Myocyte (in vitro differentiated cells): ENCODE measurements around the gene ADAM33. TPM values are rescaled to one million over a fixed set of nuclear protein-coding genes. Genes with fewer than 3 reads are reported as not detected.

Experiments used
- DNase-seq: peaks from one replicate; pipeline ENCODE4 v3.0.0-alpha.2; 2012; ENCODE audit warnings: low read depth
- total RNA-seq: library from RNA; depleted of rRNA; stranded (reverse); fragments of >200 nt; gene quantifications from 2 replicates; pipeline ENCODE4 v1.2.3, GENCODE V29; 2014

The ADAM33 gene
- total RNA-seq, 1 donor from 2014 or later = 0.72 TPM

DNA sequence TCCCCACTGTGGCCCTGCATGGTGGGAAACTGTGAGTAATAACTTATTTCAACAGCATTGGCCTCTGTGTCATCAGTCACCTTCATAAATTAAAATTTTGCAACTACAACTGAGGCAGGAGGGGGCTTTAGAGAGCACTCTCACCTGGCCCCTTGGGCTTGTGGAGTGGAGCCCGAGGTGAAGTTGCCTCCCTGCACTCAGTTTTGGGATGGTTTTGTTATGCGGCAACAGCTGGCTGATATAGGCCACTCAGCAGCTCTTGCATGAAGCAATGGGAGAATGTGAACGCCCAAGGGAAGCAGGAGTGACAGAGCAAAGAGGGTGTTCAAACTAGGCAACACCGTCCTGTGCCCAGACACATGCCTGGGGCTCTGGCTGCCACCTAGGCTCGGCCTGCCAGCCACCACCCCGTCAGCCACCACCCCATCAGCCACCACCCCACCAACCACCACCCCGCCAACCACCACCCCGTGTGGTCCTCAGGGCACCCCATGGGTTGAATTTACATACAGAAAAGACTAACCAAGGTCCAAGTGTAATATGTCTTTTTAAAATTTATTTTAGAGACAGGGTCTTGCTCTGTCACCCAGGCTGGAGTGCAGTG, 14.3 kb downstream of the ADAM33 start:
- DNase-seq = no peak

GRCh38 chr20:3663858-3664257, 18.0 kb downstream of the ADAM33 start:
- DNase-seq = no peak

DNA sequence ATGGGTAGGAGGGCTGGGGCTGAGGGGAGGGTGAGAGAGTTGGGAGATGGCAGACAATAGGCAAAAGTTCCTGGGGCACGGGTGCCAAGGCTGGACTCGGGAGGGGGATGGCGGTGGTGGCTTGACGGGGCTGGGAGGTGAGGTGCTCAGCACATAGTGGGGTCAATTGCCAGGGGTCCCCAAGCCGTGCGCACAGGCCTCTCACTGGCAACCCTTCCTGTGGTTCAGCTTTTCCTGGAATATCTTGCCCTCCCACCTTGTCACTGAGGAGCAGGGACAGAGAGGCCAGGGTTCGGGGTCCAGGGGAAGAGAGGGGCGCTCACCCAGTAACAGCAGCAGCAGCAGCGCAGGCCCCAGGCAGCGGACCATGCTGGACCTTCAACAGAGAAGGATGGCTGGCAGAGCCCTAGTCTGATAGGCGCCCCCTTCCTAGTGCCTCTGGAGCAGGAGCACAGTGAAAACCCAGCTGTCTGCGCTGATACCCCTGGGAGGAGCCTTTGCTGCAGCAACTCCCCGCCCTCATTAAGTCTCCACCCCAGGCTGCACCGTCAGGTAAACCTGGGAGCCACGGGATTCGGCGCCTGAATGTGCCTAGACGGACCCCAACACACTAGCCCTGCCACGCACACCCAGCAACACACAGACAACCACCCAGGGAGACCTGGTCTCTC, 18.6 kb downstream of the ADAM33 start, which contains the start of gene GFRA4:
Gene GFRA4 (minus strand): TSS at position 369 of the 671 bp plus-strand sequence. CDS start 0 bp downstream, at position 369.
- DNase-seq = no peak

DNA sequence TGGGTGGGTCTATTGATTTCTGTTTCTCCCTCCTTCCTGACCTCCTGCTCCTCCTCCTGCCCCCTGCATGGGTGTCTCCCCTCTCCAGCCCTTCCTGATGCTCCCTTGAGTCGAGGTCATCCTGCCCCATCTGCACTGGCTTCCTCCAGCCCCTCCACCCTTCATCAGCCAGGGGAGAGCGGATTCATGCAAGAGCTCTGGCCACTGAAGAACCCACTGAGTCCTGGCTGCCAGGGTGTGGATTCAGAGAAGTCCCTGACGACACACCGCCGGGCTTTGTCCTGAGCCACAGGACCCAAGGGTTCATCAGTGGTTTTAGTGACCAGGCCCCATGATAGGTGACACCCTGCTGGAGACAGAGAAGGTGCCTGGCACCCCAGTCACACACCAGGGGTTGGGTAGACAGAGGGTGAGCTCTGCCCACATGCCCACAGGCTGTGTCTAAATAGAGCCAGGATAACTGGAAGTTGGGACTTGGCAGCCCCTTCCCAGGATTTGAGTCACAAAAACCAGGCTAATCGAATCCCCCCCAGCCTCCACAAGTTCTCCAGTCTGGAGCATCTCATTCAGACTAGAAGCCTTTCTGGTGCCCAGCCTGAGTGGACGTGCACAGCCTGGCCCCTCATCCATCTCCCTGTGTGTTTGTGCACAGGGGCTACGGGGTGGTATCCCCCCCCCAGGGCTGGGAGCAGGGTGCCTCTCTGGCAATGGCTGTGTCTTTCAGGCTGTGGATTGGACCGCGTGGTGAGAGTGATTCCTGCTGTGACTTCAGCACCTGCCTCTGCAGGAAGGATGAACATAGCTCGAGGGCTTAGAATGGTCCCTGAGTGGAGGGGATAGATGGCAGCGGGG, 19.8 kb downstream of the ADAM33 start:
- no peak for DNase-seq

- DNase-seq = no peak
Observed at GRCh38 chr20:3661060-3661813, 20.6 kb downstream of the ADAM33 start.

DNA sequence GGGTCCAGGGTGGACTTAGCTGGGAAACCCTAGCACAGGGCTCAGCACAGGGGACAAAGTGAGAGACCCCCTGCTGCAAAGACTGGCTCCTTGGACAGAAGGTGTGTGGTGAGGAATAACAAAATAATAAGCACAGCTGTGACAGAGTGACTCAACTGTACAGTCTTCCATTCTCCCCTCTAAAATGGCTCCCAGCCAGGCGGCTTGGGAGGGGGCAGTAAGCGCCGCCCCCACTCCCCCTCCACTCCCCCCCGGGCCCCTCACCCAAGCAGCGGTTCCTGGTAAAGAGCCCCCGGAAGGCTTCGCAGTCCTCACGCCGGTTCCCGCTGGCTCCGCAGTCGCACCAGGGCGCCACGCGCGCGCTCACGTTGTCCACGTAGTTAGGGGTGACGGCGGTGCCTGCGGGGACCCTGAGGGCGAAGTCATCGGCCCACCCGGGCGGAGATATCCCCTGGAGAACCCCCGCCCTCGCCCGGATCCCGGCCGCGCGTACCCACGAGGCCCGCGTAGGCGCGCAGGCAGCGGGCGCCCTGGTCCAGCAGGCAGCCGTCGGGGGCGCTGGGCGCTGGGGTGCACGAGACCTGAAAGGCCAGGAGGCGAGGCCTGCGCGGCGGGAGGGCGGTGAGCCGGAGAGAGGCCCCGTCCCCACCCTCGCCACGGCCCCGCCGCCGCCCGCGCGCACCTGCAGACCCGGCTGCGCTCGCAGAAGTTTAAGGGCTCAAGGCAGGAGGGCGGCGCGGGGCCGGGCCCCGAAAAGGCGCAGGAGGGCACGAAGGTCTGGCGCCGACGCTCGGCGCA, 21.3 kb downstream of the ADAM33 start:
- DNase-seq = no peak

DNA sequence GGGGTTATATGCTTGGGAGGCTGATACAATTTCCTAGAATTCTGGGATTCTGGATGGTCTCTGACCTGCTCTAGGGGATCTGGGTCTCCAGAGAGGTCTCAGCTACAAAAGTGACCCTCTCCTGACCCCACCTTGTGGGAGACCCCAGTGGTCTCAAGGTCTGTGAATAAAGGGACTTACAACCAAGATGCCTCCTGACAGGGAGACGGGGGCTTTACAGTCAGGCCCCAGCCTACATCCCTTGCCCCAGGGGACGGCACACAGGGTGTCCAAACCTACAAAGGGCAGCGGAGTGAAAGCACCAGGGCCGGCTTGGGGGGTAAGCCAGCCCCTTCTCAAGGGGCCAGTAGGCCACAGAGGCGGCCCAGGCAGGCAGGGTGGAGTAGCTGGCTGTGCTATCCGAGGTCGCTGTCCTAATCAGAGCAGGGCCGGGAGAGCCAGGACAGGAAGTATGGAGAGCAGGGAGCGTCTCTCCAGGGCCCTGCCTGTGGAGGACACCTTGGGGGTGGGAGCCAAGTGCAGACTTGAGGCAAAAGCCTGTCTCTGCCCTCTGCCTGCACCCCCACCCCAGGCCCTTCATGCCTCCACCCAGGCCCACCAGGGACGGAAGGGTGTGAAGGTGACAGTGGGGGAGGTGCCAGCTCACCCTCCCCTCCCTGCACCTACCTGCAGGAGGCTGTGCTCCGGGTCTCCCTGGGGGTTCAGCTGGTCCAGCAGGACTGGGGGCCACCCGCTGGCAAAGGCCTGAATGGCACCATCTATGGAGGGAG, 22.1 kb downstream of the ADAM33 start:
- DNase-seq = no peak

DNA sequence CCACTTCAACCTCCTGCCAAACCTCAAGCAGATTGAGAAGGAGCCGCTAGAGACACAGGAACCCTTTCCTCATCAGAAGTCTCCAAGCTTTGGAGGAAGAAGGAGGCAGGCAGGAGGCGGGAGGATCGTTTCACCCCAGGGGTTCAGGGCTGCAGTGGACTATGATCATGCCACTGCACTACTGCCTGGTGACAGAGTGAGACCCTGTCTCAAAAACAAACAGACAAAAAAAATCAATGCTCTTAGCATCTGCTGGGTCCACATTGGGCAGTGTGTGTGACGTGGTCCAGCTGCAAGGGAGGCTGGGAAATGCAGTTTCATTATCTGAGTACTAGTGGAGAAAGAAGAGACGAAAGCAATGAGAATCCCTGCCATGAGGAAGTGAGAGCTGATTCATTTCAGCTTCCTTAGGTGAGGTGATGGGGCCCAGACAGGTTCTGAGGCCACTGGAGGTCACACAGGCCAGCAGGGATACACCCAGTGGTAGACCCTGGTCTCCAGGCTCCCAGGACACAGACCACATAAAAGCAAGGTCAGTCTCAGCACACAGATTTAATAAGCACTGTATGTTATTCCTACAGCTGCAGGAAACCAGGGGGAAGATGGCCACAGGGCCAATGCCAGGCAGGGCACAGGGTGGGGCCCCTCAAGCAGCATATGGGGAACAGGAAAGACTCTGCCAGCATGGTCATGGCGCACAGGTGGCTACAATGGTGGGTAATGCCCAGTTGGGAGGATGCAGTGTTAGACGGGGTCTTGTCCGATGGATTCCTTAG, 22.9 kb downstream of the ADAM33 start:
- no peak for DNase-seq

- no peak for DNase-seq
Observed at GRCh38 chr20:3658019-3658715, 23.6 kb downstream of the ADAM33 start.

GRCh38 chr20:3655131-3655405, 26.7 kb downstream of the ADAM33 start:
- DNase-seq = no peak

DNA sequence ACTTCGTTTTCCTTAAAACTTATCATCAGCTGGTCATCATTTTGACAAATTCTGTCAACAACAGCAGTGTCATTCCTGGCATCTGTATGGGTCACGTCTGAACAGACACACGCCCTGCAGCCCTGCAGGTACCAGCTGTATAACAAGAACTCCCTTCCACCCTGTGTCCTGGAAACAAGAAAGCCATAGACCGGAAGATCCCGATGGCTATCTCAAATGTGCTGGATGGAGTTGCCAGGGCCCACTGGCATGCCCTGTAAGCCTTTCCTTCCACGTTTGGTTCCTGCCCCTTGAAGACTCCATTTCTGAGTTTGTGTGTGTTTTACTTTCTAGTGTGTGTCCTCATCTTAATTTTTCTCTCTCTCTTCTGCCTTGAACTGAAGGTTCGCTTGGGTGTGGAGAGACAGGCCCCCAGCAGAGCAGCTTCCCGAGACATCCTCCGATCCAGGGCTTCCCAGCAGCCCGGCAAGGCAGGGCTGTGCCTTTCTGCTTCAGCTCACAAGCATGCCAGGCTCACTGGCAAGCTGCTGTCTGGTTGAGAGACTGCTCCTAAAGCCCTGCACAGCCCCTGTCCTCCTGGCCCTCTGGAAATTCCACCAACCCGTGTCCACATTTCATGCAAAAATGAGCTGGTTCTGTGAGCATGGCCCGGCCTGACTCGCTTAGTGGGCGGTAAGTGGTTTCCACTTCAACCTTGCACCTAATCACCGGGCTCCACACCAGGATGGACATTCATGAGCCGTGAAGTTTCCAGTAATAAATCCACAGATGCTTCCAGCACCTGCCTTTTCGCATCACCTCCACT, 27.3 kb downstream of the ADAM33 start:
- no peak for DNase-seq

- DNase-seq = peak; percentile 55
Observed at GRCh38 chr20:3653921-3654320, 27.9 kb downstream of the ADAM33 start.

DNA sequence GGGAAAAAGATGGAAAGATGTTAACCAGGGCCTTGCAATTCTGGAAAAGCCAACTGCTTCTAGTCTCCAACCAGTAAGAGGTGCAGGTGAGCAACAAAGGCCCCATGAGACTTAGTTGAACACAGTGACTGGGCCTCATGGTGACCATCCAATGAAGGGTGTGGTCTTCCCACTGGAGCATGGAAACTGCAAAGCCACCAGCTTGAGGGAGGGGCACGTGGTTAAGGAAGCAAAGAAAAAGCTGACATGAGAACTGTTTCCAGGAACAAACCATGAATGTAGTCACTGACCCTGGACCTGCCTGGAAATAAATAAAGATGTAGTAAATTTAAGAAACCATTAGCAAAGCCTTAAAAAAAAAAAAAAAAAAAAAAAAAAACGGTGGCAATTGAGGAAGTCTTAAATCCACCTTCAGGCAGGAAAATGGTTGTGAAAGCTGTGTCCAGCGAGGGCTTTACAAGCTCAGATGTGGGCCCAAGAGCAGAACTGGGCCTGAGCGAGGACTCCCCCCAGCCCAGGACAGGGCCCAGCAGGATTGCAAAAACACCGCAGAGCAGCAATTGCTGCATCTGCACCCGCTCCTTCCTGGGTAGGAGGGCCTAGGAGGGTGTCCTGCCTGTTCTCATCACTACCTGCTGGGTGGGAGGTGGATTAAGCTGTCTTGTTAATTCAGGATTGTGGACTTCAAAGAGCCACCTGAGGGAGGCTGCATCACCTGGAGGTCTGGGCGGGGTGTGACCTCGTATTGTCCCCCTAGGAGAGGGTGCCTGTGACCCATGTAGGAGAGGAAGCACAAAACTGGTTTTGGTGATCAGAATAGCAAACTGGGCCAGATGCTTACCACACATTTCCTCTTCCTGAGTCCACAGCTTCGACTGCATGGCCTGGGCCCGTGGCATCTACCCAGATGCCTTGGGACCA, 28.9 kb downstream of the ADAM33 start:
- peak; percentile 44 for DNase-seq

GRCh38 chr20:3652221-3652620, 29.6 kb downstream of the ADAM33 start:
- no peak for DNase-seq

- no peak for DNase-seq
Observed at GRCh38 chr20:3651204-3651962, 30.4 kb downstream of the ADAM33 start.

DNA sequence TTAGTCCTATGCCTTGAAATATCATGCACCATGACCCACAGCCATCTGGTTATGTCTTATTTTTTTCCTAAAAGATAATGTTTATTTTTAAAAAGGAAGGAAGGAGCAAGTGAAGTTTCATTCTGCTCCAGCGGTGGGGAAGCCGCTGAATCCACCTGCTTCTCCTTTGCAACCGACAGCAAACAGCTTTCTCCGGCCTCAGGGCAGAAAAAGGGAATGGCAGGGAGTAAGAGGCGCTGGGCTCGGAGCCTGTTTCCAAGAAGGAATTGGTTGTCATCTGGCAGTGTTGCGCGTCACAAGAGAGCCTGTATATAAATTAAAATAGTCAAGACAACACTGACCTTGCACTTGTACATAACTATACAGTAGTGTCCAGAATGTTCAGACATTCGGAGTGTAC, 32.9 kb downstream of the ADAM33 start:
- DNase-seq = no peak
